Keratinocyte (primary cell): Measurements from ENCODE around the gene PIP5K1A. TPM values are rescaled to one million over a fixed set of nuclear protein-coding genes. Genes with fewer than 3 reads are reported as not detected.

Source experiments
- DNase-seq: peaks from one replicate; pipeline ENCODE4 v3.0.0-alpha.2; 2011; ENCODE audit warnings: low read depth, missing footprints, low spot score
- FAIRE-seq: peaks from 2 replicates; lab custom pipeline; 2011; peaks lifted over from hg19 to GRCh38; lab: Jason Lieb, UNC
- H2AFZ ChIP-seq: 2 replicates; pipeline ENCODE4 v1.6.0; 2012; ENCODE audit warnings: low read length, control low read depth, inconsistent platforms; ENCODE audit not compliant: control insufficient read depth
- H3K27ac ChIP-seq: 2 replicates; pipeline ENCODE4 v1.5.1; 2011; ENCODE audit warnings: low read length; ENCODE audit not compliant: control insufficient read depth, insufficient read depth
- H3K27me3 ChIP-seq: 3 replicates; pipeline ENCODE4 v1.6.0; 2011; ENCODE audit warnings: low read length; ENCODE audit not compliant: control insufficient read depth, insufficient read depth; ENCODE audit errors: extremely low read depth
- H3K36me3 ChIP-seq, 2 experiments: 2 replicates in 1 of 2; 3 replicates in 1 of 2; pipeline ENCODE4 v1.5.1; 2011; ENCODE audit warnings: low read length in 2 of 2, mild to moderate bottlenecking in 1 of 2; ENCODE audit not compliant: control insufficient read depth in 2 of 2, insufficient read depth in 2 of 2; ENCODE audit errors: extremely low read depth in 1 of 2
- H3K4me1 ChIP-seq: 3 replicates; pipeline ENCODE4 v1.5.1; 2011; ENCODE audit warnings: low read length; ENCODE audit not compliant: control insufficient read depth, insufficient read depth; ENCODE audit errors: extremely low read depth
- H3K4me2 ChIP-seq: 3 replicates; pipeline ENCODE4 v1.6.0; 2011; ENCODE audit warnings: low read depth, low read length; ENCODE audit not compliant: control insufficient read depth, insufficient read depth; ENCODE audit errors: extremely low read depth
- H3K4me3 ChIP-seq, 3 experiments: fragments of 200-600 bp in 1 of 3; sonication (generic) in 1 of 3; 2 replicates in 2 of 3; 3 replicates in 1 of 3; pipeline ENCODE4 v1.5.1; 2011 to 2016; ENCODE audit warnings: low read length in 3 of 3, mild to moderate bottlenecking in 3 of 3, control low read depth in 2 of 3, inconsistent platforms in 1 of 3, low read depth in 1 of 3, mixed read lengths in 1 of 3, mixed run types in 1 of 3, moderate library complexity in 1 of 3; ENCODE audit not compliant: control insufficient read depth in 2 of 3, insufficient read depth in 2 of 3; ENCODE audit errors: extremely low read depth in 1 of 3
- H3K79me2 ChIP-seq: 2 replicates; pipeline ENCODE4 v1.6.0; 2012; ENCODE audit warnings: low read length; ENCODE audit not compliant: control insufficient read depth, insufficient read depth
- H3K9ac ChIP-seq: 3 replicates; pipeline ENCODE4 v1.6.0; 2011; ENCODE audit warnings: low read length; ENCODE audit not compliant: control insufficient read depth, insufficient read depth; ENCODE audit errors: extremely low read depth
- H3K9me1 ChIP-seq: 3 replicates; pipeline ENCODE4 v1.6.0; 2011; ENCODE audit warnings: low read length; ENCODE audit not compliant: control insufficient read depth, insufficient read depth; ENCODE audit errors: extremely low read depth
- H3K9me3 ChIP-seq: 2 replicates; pipeline ENCODE4 v1.5.1; 2012; ENCODE audit warnings: low read depth, low read length; ENCODE audit not compliant: control insufficient read depth
- H4K20me1 ChIP-seq: 3 replicates; pipeline ENCODE4 v1.6.0; 2011; ENCODE audit warnings: low read length; ENCODE audit not compliant: control insufficient read depth, insufficient read depth; ENCODE audit errors: extremely low read depth
- EZH2 ChIP-seq: IDR thresholded peaks from one replicate; pipeline ENCODE4 v1.6.1; 2012; ENCODE audit warnings: inconsistent platforms, mild to moderate bottlenecking, low read length, moderate library complexity
- dilution Hi-C: fragments of 300-500 bp; cut with MboI; formaldehyde crosslinking; loops from one replicate; pipeline ENCODE4 v1.7.0; 2020; ENCODE audit warnings: low sequenced_read_pairs; ENCODE audit not compliant: extremely low pct_ligation_motif_present
- polyA plus RNA-seq, 5 experiments: library from polyadenylated mRNA; depleted of rRNA in 3 of 5; stranded (reverse) in 3 of 5; stranded (forward) in 1 of 5; unstranded in 1 of 5; fragments of >200 nt; gene quantifications; 1 replicate in 1 of 5; 2 replicates in 3 of 5; 3 replicates in 1 of 5; pipeline versions ENCODE4 v1.2.1 to v1.2.3, GENCODE V29; 2011 to 2012; ENCODE audit warnings: missing spikeins in 2 of 5, low read depth in 1 of 5, low replicate concordance in 1 of 5
- TF ChIP-seq, protein P1 (sequence below), 3 experiments: IDR thresholded peaks in 1 of 3; conservative IDR thresholded peaks in 1 of 3; optimal IDR thresholded peaks in 1 of 3; 2 replicates in 2 of 3; 3 replicates in 1 of 3; pipeline versions ENCODE3 to v1.5.1; 2011; ENCODE audit warnings: low read length in 3 of 3, mild to moderate bottlenecking in 3 of 3, moderate library complexity in 2 of 3, control low read depth in 1 of 3, inconsistent platforms in 1 of 3; ENCODE audit not compliant: insufficient read depth in 2 of 3; ENCODE audit errors: extremely low read depth in 1 of 3

Gene PIP5K1A
- polyA plus RNA-seq, 1 donor (not counting 4 experiments of a cell fraction or from before 2014, with no cell fraction given) = 124 TPM

GRCh38 chr1:151176514-151177045 lies 21.8 kb upstream of the PIP5K1A start:
- FAIRE-seq = no peak
- dilution Hi-C loops = no loop called here
- no peak for TF ChIP-seq EZH2
- TF ChIP-seq, protein P1, sequence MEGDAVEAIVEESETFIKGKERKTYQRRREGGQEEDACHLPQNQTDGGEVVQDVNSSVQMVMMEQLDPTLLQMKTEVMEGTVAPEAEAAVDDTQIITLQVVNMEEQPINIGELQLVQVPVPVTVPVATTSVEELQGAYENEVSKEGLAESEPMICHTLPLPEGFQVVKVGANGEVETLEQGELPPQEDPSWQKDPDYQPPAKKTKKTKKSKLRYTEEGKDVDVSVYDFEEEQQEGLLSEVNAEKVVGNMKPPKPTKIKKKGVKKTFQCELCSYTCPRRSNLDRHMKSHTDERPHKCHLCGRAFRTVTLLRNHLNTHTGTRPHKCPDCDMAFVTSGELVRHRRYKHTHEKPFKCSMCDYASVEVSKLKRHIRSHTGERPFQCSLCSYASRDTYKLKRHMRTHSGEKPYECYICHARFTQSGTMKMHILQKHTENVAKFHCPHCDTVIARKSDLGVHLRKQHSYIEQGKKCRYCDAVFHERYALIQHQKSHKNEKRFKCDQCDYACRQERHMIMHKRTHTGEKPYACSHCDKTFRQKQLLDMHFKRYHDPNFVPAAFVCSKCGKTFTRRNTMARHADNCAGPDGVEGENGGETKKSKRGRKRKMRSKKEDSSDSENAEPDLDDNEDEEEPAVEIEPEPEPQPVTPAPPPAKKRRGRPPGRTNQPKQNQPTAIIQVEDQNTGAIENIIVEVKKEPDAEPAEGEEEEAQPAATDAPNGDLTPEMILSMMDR (optimal IDR thresholded peaks at IDR 0.05 in 1 of 3, IDR thresholded peaks at IDR 0.05 in 1 of 3, conservative IDR thresholded peaks at IDR 0.05 in 1 of 3; ENCODE audit: extremely low read depth in 1 of 3, insufficient read depth in 2 of 3, low read length in 3 of 3) = no peak
- Histone ChIP-seq H3K27me3 (no peaks in the 10 kb centered on the region), H3K4me1 (peaks cover 9% of the 10 kb centered on the region), H3K4me3 (no peak overlapping the region), H3K79me2 (no peaks in the 10 kb centered on the region), H4K20me1 (no peaks in the 10 kb centered on the region), H3K4me2 (no peak overlapping the region), H2AFZ (no peak overlapping the region), H3K36me3 (peaks cover 21 to 43% of the 10 kb centered on the region in 2 experiments), H3K9me3 (no peaks in the 10 kb centered on the region), H3K27ac (no peak overlapping the region), H3K9me1 (no peaks in the 10 kb centered on the region), H3K9ac (no peak overlapping the region)
- DNase-seq = no peak

DNA sequence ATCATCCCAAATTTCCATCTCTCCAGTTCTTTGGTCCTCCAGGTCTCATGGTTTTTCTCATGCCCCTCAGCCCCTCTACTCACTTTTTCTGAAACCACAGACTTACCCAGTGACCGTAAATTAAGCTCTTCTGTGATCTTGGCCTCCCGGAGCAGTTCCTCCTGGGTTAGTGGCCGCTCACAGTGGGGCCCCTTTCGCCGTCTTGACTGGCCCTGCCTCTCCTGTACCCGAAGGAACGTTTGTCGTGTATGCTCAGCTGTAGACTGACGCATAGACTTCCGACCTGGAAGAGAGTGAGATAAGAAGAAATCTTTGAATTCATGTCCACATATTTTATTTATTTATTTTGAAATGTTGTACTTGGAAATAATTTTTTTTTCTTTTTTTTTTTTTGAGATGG lies 14.1 kb upstream of the PIP5K1A start:
- peaks cover 18 to 31% of the 10 kb centered on the region in 2 experiments for H3K36me3 ChIP-seq

More for the DNA sequence above, 14.1 kb upstream of the PIP5K1A start:
- Histone ChIP-seq H3K27ac (no peak overlapping the region), H3K4me3 (no peak overlapping the region), H3K4me2 (no peak overlapping the region), H3K4me1 (peaks cover 19% of the 10 kb centered on the region), H3K9me1 (no peaks in the 10 kb centered on the region), H3K9me3 (no peaks in the 10 kb centered on the region), H3K27me3 (no peaks in the 10 kb centered on the region), H3K79me2 (peaks cover 29% of the 10 kb centered on the region), H2AFZ (no peak overlapping the region), H4K20me1 (no peaks in the 10 kb centered on the region), H3K9ac (no peak overlapping the region)
- dilution Hi-C loops = no loop called here
- DNase-seq = no peak
- TF ChIP-seq EZH2 = no peak
- TF ChIP-seq, protein P1 (optimal IDR thresholded peaks at IDR 0.05 in 1 of 3, IDR thresholded peaks at IDR 0.05 in 1 of 3, conservative IDR thresholded peaks at IDR 0.05 in 1 of 3; ENCODE audit: extremely low read depth in 1 of 3, insufficient read depth in 2 of 3, low read length in 3 of 3) = no peak
- FAIRE-seq = no peak
